Dedifferentiated amniotic fluid mesenchymal stem cell (primary cell): Measurements from ENCODE around the gene FKBP10.

ENCODE experiments used
- DNase-seq: peaks from one replicate; pipeline ENCODE4 v3.0.0-alpha.2; 2016; ENCODE audit errors: extremely low spot score

The FKBP10 gene

GRCh38 chr17:41784207-41784744, 28.5 kb upstream of the FKBP10 start:
- DNase-seq = no peak

- DNase-seq = no peak
Measured at GRCh38 chr17:41785091-41785858, 27.5 kb upstream of the FKBP10 start.

- DNase-seq = no peak
Measured at GRCh38 chr17:41785859-41786226, 27.0 kb upstream of the FKBP10 start.

GRCh38 chr17:41786227-41787020, 26.4 kb upstream of the FKBP10 start, which contains the start of gene JUP:
TSS of gene JUP (minus strand) at chr17:41786711. CDS start at chr17:41771854, 14,857 bp downstream.
- peak; percentile 91 for DNase-seq

GRCh38 chr17:41787021-41787418, 25.8 kb upstream of the FKBP10 start:
- DNase-seq = no peak

- no peak for DNase-seq
Measured at GRCh38 chr17:41792845-41793783, 19.7 kb upstream of the FKBP10 start.

GRCh38 chr17:41793784-41794539, 18.8 kb upstream of the FKBP10 start:
- no peak for DNase-seq

- no peak for DNase-seq
Measured at GRCh38 chr17:41794540-41794975, 18.2 kb upstream of the FKBP10 start.

GRCh38 chr17:41796121-41796895, 16.5 kb upstream of the FKBP10 start:
- no peak for DNase-seq

- no peak for DNase-seq
Measured at GRCh38 chr17:41797377-41797776, 15.4 kb upstream of the FKBP10 start.

- DNase-seq = no peak
Measured at GRCh38 chr17:41799366-41799765, 13.4 kb upstream of the FKBP10 start.

GRCh38 chr17:41800601-41801373, 12.0 kb upstream of the FKBP10 start:
- DNase-seq = peak; percentile 43

- peak; percentile 68 for DNase-seq
Measured at GRCh38 chr17:41801374-41802271, 11.2 kb upstream of the FKBP10 start.

- no peak for DNase-seq
Measured at GRCh38 chr17:41803049-41804020, 9.5 kb upstream of the FKBP10 start.

- DNase-seq = no peak
Measured at GRCh38 chr17:41806685-41807445, 5.9 kb upstream of the FKBP10 start.
